GM12878 (cell line): ENCODE data around the gene ZSWIM6. TPM values are rescaled to one million over a fixed set of nuclear protein-coding genes. Genes with fewer than 3 reads are reported as not detected.

Experiments used
- ATAC-seq: fragments of 200-7000 bp; cut with Tn5 transposase; 3 replicates; pipeline ENCODE4 v1.9.1; 2020; ENCODE audit warnings: mild to moderate bottlenecking, moderate library complexity
- BruUV-seq: library from RNA; stranded (reverse); fragments of 400-500 nt; replicated peaks from 2 replicates; lab custom pipeline; 2021; lab: Mats Ljungman, UMichigan
- CTCF ChIA-PET: fragments of 300-600 bp; sonication (Branson Sonifier 250); formaldehyde crosslinking; extraction: SDS; loops from one replicate; lab custom pipeline; 2021; ENCODE audit warnings: inconsistent platforms; lab: Yijun Ruan, JAX
- POLR2A ChIA-PET: fragments of 350-600 bp; formaldehyde crosslinking; extraction: SDS; loops from one replicate; lab custom pipeline; 2021; ENCODE audit warnings: inconsistent platforms; lab: Charles Lee
- RAD21 ChIA-PET: fragments of 300-600 bp; sonication (Branson Sonifier 250); formaldehyde crosslinking; loops from one replicate; lab custom pipeline; 2023; ENCODE audit warnings: antibody characterized with exemption; ENCODE audit not compliant: unreplicated experiment; lab: Charles Lee
- SMC1A ChIA-PET: fragments of 300-600 bp; sonication (Branson Sonifier 250); formaldehyde crosslinking; loops from one replicate; lab custom pipeline; 2023; ENCODE audit not compliant: unreplicated experiment, uncharacterized antibody; lab: Charles Lee
- DNase-seq: peaks from one replicate; pipeline ENCODE4 v3.0.0-alpha.2; 2011; ENCODE audit warnings: low read depth, low spot score
- FAIRE-seq: peaks from 3 replicates; lab custom pipeline; 2011; peaks lifted over from hg19 to GRCh38; lab: Jason Lieb, UNC
- H2AFZ ChIP-seq: 2 replicates; pipeline ENCODE4 v1.6.0; 2011; ENCODE audit warnings: low read depth, low read length, control low read depth; ENCODE audit not compliant: control insufficient read depth
- H3K27ac ChIP-seq: 2 replicates; pipeline ENCODE4 v1.5.1; 2011; ENCODE audit warnings: control low read depth; ENCODE audit not compliant: control insufficient read depth, insufficient read depth
- H3K27me3 ChIP-seq, 2 experiments: replicated peaks in 1 of 2; 2 replicates each; pipeline versions ENCODE4 v1.6.0 to v1.6.1; 2011; ENCODE audit warnings: low read length in 1 of 2; ENCODE audit not compliant: control insufficient read depth in 2 of 2, insufficient read depth in 2 of 2
- H3K36me3 ChIP-seq, 2 experiments: 2 replicates each; pipeline ENCODE4 v1.5.1; 2011; ENCODE audit warnings: low read length in 1 of 2; ENCODE audit not compliant: control insufficient read depth in 2 of 2, insufficient read depth in 2 of 2
- H3K4me1 ChIP-seq: 2 replicates; pipeline ENCODE4 v1.6.1; 2011; ENCODE audit warnings: mild to moderate bottlenecking, low read length, moderate library complexity, mixed read lengths; ENCODE audit not compliant: control insufficient read depth, insufficient read depth
- H3K4me2 ChIP-seq: 2 replicates; pipeline ENCODE4 v1.6.0; 2011; ENCODE audit warnings: control low read depth; ENCODE audit not compliant: control insufficient read depth, insufficient read depth
- H3K4me3 ChIP-seq: fragments of 200-600 bp; sonication (generic); 2 replicates; pipeline ENCODE4 v1.5.1; 2016
- H3K79me2 ChIP-seq: 2 replicates; pipeline ENCODE4 v1.6.0; 2011; ENCODE audit warnings: low read length; ENCODE audit not compliant: control insufficient read depth, insufficient read depth
- H3K9ac ChIP-seq: 2 replicates; pipeline ENCODE4 v1.8.0; 2011; ENCODE audit warnings: low read length, control low read depth, mixed read lengths; ENCODE audit not compliant: control insufficient read depth, insufficient read depth
- H3K9me3 ChIP-seq: replicated peaks from 3 replicates; pipeline ENCODE4 v1.5.1; 2011; ENCODE audit warnings: mild to moderate bottlenecking, low read length; ENCODE audit not compliant: control insufficient read depth, insufficient read depth
- H4K20me1 ChIP-seq: 2 replicates; pipeline ENCODE4 v1.6.0; 2011; ENCODE audit not compliant: control insufficient read depth, insufficient read depth
- BACH1 ChIP-seq: fragments of 450-650 bp; IDR thresholded peaks from 2 replicates; pipeline ENCODE4 v1.6.1; 2017; ENCODE audit warnings: mild to moderate bottlenecking, borderline replicate concordance
- BMI1 ChIP-seq: fragments of 450-650 bp; IDR thresholded peaks from 2 replicates; pipeline ENCODE4 v1.6.1; 2016; ENCODE audit warnings: mild to moderate bottlenecking, moderate library complexity, borderline replicate concordance
- CBX3 ChIP-seq: fragments of 200-600 bp; sonication (generic); IDR thresholded peaks from 2 replicates; pipeline ENCODE4 v1.6.1; 2016; ENCODE audit warnings: low read depth, borderline replicate concordance
- CEBPB ChIP-seq, 2 experiments: fragments of 150-350 bp in 1 of 2; IDR thresholded peaks; 2 replicates each; pipeline ENCODE4 v1.6.1; 2012 to 2014; ENCODE audit warnings: low read depth in 2 of 2, low read length in 2 of 2, borderline replicate concordance in 1 of 2, inconsistent platforms in 1 of 2
- IRF5 ChIP-seq: fragments of 450-650 bp; IDR thresholded peaks from 2 replicates; pipeline ENCODE4 v1.6.1; 2017; ENCODE audit warnings: borderline replicate concordance
- MTA2 ChIP-seq: fragments of 450-650 bp; IDR thresholded peaks from 2 replicates; pipeline ENCODE4 v1.6.1; 2016; ENCODE audit warnings: low read depth, mild to moderate bottlenecking, moderate library complexity
- PML ChIP-seq: IDR thresholded peaks from 2 replicates; pipeline ENCODE4 v1.6.1; 2012; ENCODE audit warnings: low read length, inconsistent platforms
- RB1 ChIP-seq: fragments of 450-650 bp; formaldehyde crosslinking; IDR thresholded peaks from 2 replicates; pipeline ENCODE4 v1.6.1; 2017; ENCODE audit warnings: mild to moderate bottlenecking, borderline replicate concordance
- SP1 ChIP-seq: IDR thresholded peaks from one replicate; pipeline ENCODE4 v1.6.1; 2011; ENCODE audit warnings: low read depth, low read length
- ZNF592 ChIP-seq: fragments of 450-650 bp; IDR thresholded peaks from 2 replicates; pipeline ENCODE4 v1.6.1; 2017; ENCODE audit warnings: mild to moderate bottlenecking, moderate library complexity
- in situ Hi-C: fragments of 300-500 bp; cut with MboI; formaldehyde crosslinking; loops from 9 replicates; pipeline ENCODE4 v1.14.3; 2018; ENCODE audit warnings: mixed read lengths
- intact Hi-C: fragments of 100-400 bp; cut with micrococcal nuclease; formaldehyde crosslinking; loops from one replicate; pipeline ENCODE4 v1.14.2; 2022; ENCODE audit not compliant: unreplicated experiment
- polyA plus RNA-seq, 11 experiments: library from polyadenylated mRNA; depleted of rRNA in 4 of 11; unstranded in 6 of 11; stranded (reverse) in 5 of 11; fragments of >200 nt; fragmentation: Nextera tagmentation in 4 of 11; fragmentation: Illumina TruSeq in 1 of 11; extraction: Ambion mirVana in 4 of 11; extraction: Trizol in 1 of 11; gene quantifications; 1 replicate in 1 of 11; 2 replicates in 10 of 11; pipeline versions ENCODE4 v1.2.1 to v1.2.3, GENCODE V29; 2011 to 2016; ENCODE audit warnings: inconsistent platforms in 2 of 11, missing spikeins in 2 of 11, low read depth in 1 of 11
- total RNA-seq, 4 experiments: library from RNA; depleted of rRNA in 3 of 4; stranded (reverse); fragments of >200 nt in 3 of 4; fragmentation: Illumina TruSeq in 1 of 4; extraction: Trizol in 1 of 4; gene quantifications; 2 replicates each; pipeline versions ENCODE4 v1.2.1 to v1.2.3, GENCODE V29; 2013 to 2021
- TF ChIP-seq, protein P1 (sequence below): fragments of 450-650 bp; IDR thresholded peaks from 2 replicates; pipeline ENCODE4 v1.6.1; 2014; ENCODE audit warnings: mild to moderate bottlenecking

Gene ZSWIM6
- total and polyA plus RNA-seq, 10 of the 15 experiments (the other 5 are each of a cell fraction or from before 2014, with no cell fraction given) = 0.53 to 6.2 (median 3.4) TPM

GRCh38 chr5:61505281-61505680 is 173.2 kb downstream of the ZSWIM6 start:
- H3K79me2 ChIP-seq = no peaks in the 10 kb centered on the region
- no peak overlapping the region for H2AFZ ChIP-seq
- H3K9ac ChIP-seq = no peak overlapping the region
- in situ Hi-C loops (no loop called here), intact Hi-C loops (no loop called here)
- SMC1A ChIA-PET = no interaction called here
- DNase-seq (no peak), ATAC-seq (no peak), FAIRE-seq (no peak)
- H3K9me3 ChIP-seq = no peaks in the 10 kb centered on the region
- CTCF ChIA-PET = interaction anchor here (0.6 kb wide), 1 partner anchor 68 kb away, joined by 4 read pairs; no protein-coding TSS in a partner anchor
- H3K4me3 ChIP-seq = no peak overlapping the region
- no peaks in the 10 kb centered on the region for H3K4me1 ChIP-seq
- no peaks in the 10 kb centered on the region; a peak in 1 of 4 replicates for H3K36me3 ChIP-seq
- RAD21 ChIA-PET = interaction anchor here (1.3 kb wide), 1 partner anchor 62 kb away, joined by 3 read pairs; no protein-coding TSS in a partner anchor
- POLR2A ChIA-PET = no interaction called here
- H3K27ac ChIP-seq = no peak overlapping the region
- H3K27me3 ChIP-seq = no peaks in the 10 kb centered on the region
- H3K4me2 ChIP-seq = no peak overlapping the region
- H4K20me1 ChIP-seq = no peaks in the 10 kb centered on the region
- no TSS peak for BruUV-seq
- TF ChIP-seq BACH1 = no peak
- TF ChIP-seq RB1 = no peak
- TF ChIP-seq ZNF592 = no peak
- no peak for TF ChIP-seq CEBPB (IDR thresholded peaks at IDR 0.05; ENCODE audit: borderline replicate concordance in 1 of 2, low read depth in 2 of 2, low read length in 2 of 2)
- TF ChIP-seq CBX3 = no peak
- TF ChIP-seq PML = no peak
- no peak for TF ChIP-seq BMI1
- TF ChIP-seq MTA2 = no peak
- no peak for TF ChIP-seq IRF5
- TF ChIP-seq SP1 = no peak
- TF ChIP-seq, protein P1, sequence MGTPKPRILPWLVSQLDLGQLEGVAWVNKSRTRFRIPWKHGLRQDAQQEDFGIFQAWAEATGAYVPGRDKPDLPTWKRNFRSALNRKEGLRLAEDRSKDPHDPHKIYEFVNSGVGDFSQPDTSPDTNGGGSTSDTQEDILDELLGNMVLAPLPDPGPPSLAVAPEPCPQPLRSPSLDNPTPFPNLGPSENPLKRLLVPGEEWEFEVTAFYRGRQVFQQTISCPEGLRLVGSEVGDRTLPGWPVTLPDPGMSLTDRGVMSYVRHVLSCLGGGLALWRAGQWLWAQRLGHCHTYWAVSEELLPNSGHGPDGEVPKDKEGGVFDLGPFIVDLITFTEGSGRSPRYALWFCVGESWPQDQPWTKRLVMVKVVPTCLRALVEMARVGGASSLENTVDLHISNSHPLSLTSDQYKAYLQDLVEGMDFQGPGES = no peak
